Adrenal gland (tissue), 12 donors: ENCODE measurements around the gene FUBP1. TPM values are rescaled to one million over a fixed set of nuclear protein-coding genes. Genes with fewer than 3 reads are reported as not detected.
"Not testable (repeated sequence)": the region's sequence is repeated elsewhere in the genome, so short reads cannot be mapped to it uniquely, and the experiment has no call there.

Source experiments
- DNase-seq, 7 donors: peaks; one replicate each; pipeline ENCODE4 v3.0.0-alpha.2; 2019 to 2020
- H3K27ac ChIP-seq, 5 donors: fragments of 200-600 bp; sonication (generic) in 4 of 5; 1 replicate in 3 of 5; 2 replicates in 2 of 5; pipeline versions ENCODE4 v1.5.1 to v1.8.0; 2016 to 2020; ENCODE audit warnings: mild to moderate bottlenecking in 1 of 5
- H3K27me3 ChIP-seq: fragments of 200-600 bp; 2 replicates; pipeline ENCODE4 v1.8.0; 2021
- H3K36me3 ChIP-seq, 2 donors: fragments of 200-600 bp; replicated peaks in 1 of 2; 1 replicate in 1 of 2; 2 replicates in 1 of 2; pipeline versions ENCODE4 v1.5.1 to v1.8.0; 2018 to 2022
- H3K4me1 ChIP-seq, 2 donors: fragments of 200-600 bp; replicated peaks in 1 of 2; 1 replicate in 1 of 2; 2 replicates in 1 of 2; pipeline versions ENCODE4 v1.5.1 to v1.8.0; 2018 to 2021
- H3K4me3 ChIP-seq, 4 donors: fragments of 200-600 bp; sonication (generic) in 3 of 4; one replicate each; pipeline ENCODE4 v1.5.1; 2016 to 2018
- H3K9me3 ChIP-seq, 3 donors: fragments of 200-600 bp; sonication (generic) in 1 of 3; replicated peaks in 1 of 3; 1 replicate in 2 of 3; 2 replicates in 1 of 3; pipeline versions ENCODE4 v1.5.1 to v1.8.0; 2016 to 2021
- CTCF ChIP-seq, 6 experiments: fragments of 450-650 bp in 4 of 6; fragments of 200-600 bp in 2 of 6; sonication (generic) in 1 of 6; IDR thresholded peaks; 1 replicate in 5 of 6; 2 replicates in 1 of 6; pipeline versions ENCODE4 v1.5.1 to v1.8.0; 2016 to 2021; ENCODE audit warnings: antibody characterized with exemption in 6 of 6, mild to moderate bottlenecking in 2 of 6, moderate library complexity in 1 of 6
- POLR2A ChIP-seq, 2 donors: fragments of 450-650 bp; IDR thresholded peaks; one replicate each; pipeline ENCODE4 v1.6.1; 2017; ENCODE audit warnings: antibody characterized with exemption in 2 of 2, mild to moderate bottlenecking in 2 of 2, moderate library complexity in 1 of 2
- WGBS, 4 donors: extraction: QIAGEN DNeasy Blood & Tissue Kit in 2 of 4; methylation state at CpG; one replicate each; pipeline versions ENCODE4 v1.1.5 to v1.1.7; 2013 to 2017; 5-methylcytosine and 5-hydroxymethylcytosine counted together
- intact Hi-C, 2 donors: fragments of 100-400 bp; cut with DNase I; formaldehyde crosslinking; loops; one replicate each; pipeline versions ENCODE4 v1.14.1 to v1.15.0; 2022 to 2023
- polyA plus RNA-seq, 3 donors: library from polyadenylated mRNA; stranded (reverse); fragments of 200-250 nt in 2 of 3; fragments of 350-450 nt in 1 of 3; fragmentation: Illumina TruSeq in 1 of 3; extraction: RNeasy Lipid Tissue Mini Kit (QIAGEN cat#74804) in 1 of 3; gene quantifications; one replicate each; pipeline ENCODE4 v1.2.3, GENCODE V29; 2013 to 2014
- total RNA-seq, 9 donors: library from RNA; depleted of rRNA in 4 of 9; stranded (reverse); fragments of >200 nt in 4 of 9; fragments of 120-200 nt in 1 of 9; fragmentation: NEBNext Ultra II Directional in 1 of 9; extraction: Animal tissue kit (Norgen Biotek cat#: 25700) in 1 of 9; gene quantifications; one replicate each; pipeline versions ENCODE4 v1.1.0 to v1.2.4, GENCODE V29; 2013 to 2023
- donor health status: healthy with polysubstance abuse.
- donor health status: Bipolar disorder and iron deficiency.
- donor health status: DM: yes; HTN: yes; CAD: no.
- donor health status: DM: no; HTN: no; CAD: no.
- donor health status: DM: no; HTN: no; CAD: no.
- donor health status: DM: yes; HTN: yes; CAD: no.

The FUBP1 gene
- total and polyA plus RNA-seq, 12 donors = 37.3 to 177 (median 108) TPM

GRCh38 chr1:77926561-77927357 is 52.1 kb downstream of the FUBP1 start:
- DNase-seq = no peak
- Histone ChIP-seq H3K9me3 (no peaks in the 10 kb centered on the region), H3K36me3 (peaks cover 0 to 4% of the 10 kb centered on the region in 2 donors), H3K27ac (no peak overlapping the region), H3K4me3 (peak overlapping the region in 1 of 4 donors; percentile 21), H3K27me3 (no peaks in the 10 kb centered on the region), H3K4me1 (no peaks in the 10 kb centered on the region)
- TF ChIP-seq CTCF (IDR thresholded peaks at IDR 0.05) (no peak), POLR2A (IDR thresholded peaks at IDR 0.05) (no peak)
- 69 to 72% (median 71%) methylated on average over 13 of the region's 13 CpGs for WGBS, 4 donors
- intact Hi-C loops = no loop called here

- no peaks in the 10 kb centered on the region for H3K27me3 ChIP-seq
- no peak overlapping the region for H3K4me3 ChIP-seq
- no peak for TF ChIP-seq CTCF (IDR thresholded peaks at IDR 0.05)
- no peak for TF ChIP-seq POLR2A (IDR thresholded peaks at IDR 0.05)
- H3K4me1 ChIP-seq = no peaks in the 10 kb centered on the region
- no peaks in the 10 kb centered on the region for H3K9me3 ChIP-seq
- 58 to 81% (median 69%) methylated on average over 2 of the region's 2 CpGs for WGBS, 4 donors
- no peak overlapping the region for H3K27ac ChIP-seq
- no peak for DNase-seq
- peaks cover 0 to 4% of the 10 kb centered on the region in 2 donors for H3K36me3 ChIP-seq
- intact Hi-C loops = no loop called here
Measured at GRCh38 chr1:77925956-77926355, 52.9 kb downstream of the FUBP1 start.

GRCh38 chr1:77925518-77925917 is 53.4 kb downstream of the FUBP1 start:
- no peaks in the 10 kb centered on the region for H3K9me3 ChIP-seq
- no peak overlapping the region for H3K4me3 ChIP-seq
- H3K27ac ChIP-seq = no peak overlapping the region
- no peaks in the 10 kb centered on the region for H3K4me1 ChIP-seq
- peaks cover 0 to 2% of the 10 kb centered on the region in 2 donors for H3K36me3 ChIP-seq
- intact Hi-C loops = no loop called here
- no peak for DNase-seq
- no peaks in the 10 kb centered on the region for H3K27me3 ChIP-seq
- no peak for TF ChIP-seq CTCF (IDR thresholded peaks at IDR 0.05)
- no peak for TF ChIP-seq POLR2A (IDR thresholded peaks at IDR 0.05)
- WGBS, 4 donors = 73 to 85% (median 79%) methylated on average over 1 of the region's 1 CpG

GRCh38 chr1:77918918-77919317 is 60.0 kb downstream of the FUBP1 start:
- H3K27me3 ChIP-seq, H3K4me3 ChIP-seq, H3K27ac ChIP-seq, intact Hi-C loops, H3K9me3 ChIP-seq, DNase-seq, H3K36me3 ChIP-seq, H3K4me1 ChIP-seq: not testable (repeated sequence)
- 87 to 96% (median 94%) methylated on average over 5 of the region's 5 CpGs for WGBS, 4 donors

GRCh38 chr1:77910116-77910515 is 68.8 kb downstream of the FUBP1 start:
- Histone ChIP-seq H3K27me3 (no peaks in the 10 kb centered on the region), H3K36me3 (no peaks in the 10 kb centered on the region), H3K4me3 (no peak overlapping the region), H3K4me1 (peaks cover 7 to 10% of the 10 kb centered on the region in 2 donors), H3K9me3 (no peaks in the 10 kb centered on the region), H3K27ac (no peak overlapping the region)
- WGBS, 4 donors = 91 to 95% (median 93%) methylated on average over 4 of the region's 4 CpGs
- DNase-seq = no peak
- intact Hi-C loops = no loop called here
- TF ChIP-seq CTCF (IDR thresholded peaks at IDR 0.05) = no peak
- TF ChIP-seq POLR2A (IDR thresholded peaks at IDR 0.05) = no peak
